Limb (tissue), 2 donors: Measurements from ENCODE around the gene KDM3A.

ENCODE experiments used
- DNase-seq, 2 donors: peaks; one replicate each; pipeline ENCODE4 v3.0.0-alpha.2; 2016; ENCODE audit errors: extremely low spot score in 2 of 2

KDM3A gene

DNA sequence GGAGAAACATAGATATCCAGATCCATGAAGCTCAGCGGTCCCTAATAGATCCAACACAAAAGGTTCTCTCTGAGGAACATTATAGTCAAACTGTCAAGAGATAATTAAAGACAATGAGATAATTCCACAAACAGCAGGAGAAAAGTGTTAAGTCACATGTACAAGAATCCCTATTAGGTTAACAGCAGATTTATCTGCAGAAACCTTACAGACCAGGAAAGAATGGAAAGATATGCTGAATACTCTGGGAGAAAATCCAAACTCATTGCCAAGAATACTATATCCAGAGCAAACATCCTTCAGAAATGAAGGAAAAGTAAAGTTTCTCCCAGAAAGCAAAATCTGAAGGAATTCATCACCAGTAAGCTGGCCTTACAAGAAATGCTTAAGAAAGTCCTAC lies 10.8 kb upstream of the KDM3A start:
- DNase-seq, result no peak

DNA sequence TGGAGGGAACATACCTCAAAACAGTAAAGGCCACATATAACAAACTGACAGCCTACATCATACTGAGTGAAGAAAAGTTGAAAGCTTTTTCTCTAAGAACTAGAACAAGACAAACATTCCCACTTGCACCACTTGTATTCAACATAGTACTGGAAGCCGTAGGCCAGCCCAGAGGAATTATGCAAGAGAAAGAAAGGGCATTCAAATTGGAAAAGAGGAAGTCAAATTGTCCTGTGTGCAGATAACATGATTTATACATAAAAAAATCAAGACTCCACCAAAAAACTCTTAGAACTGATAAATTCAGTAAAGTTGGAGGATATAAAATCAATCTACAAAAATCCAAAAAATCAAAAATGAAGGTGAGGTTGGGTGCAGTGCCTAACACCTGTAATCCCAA lies 8.0 kb upstream of the KDM3A start:
- DNase-seq, result no peak

DNA sequence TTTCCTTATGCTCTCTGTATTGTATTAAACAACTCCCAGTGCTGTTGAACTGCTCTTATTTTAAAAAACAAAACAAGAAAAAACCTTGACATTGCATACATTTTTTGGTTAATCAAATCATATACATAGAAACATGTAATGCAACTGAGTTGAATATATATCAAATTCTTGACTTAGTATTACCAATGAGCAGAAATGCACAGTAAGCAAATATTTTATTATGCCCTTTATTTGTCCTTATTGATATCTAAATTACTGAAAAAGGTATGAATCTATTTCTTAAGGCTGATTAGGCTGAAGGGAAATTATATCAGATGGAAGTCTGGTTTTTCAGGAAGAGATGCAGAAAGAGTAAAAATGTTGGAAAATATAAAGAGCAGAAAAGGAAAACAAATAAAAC lies 6.9 kb upstream of the KDM3A start:
- no peak for DNase-seq

DNA sequence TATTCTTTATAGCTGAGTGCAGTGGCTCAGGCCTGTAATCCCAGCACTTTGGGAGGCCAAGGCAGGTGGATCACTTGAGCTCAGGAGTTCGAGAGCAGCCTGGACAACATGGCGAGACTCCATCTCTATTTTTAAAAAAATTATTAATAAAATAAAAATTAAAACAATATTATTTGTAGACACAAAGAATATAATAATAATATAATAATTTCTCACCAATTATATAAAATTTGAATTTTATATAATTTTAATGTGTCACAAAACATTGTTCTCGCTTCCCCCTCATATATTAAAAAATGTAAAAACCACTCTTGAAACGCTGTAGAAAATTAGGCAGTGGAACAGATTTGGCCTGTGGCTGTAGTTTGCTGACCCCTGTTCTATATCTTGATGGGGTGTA lies 5.6 kb upstream of the KDM3A start:
- no peak for DNase-seq

DNA sequence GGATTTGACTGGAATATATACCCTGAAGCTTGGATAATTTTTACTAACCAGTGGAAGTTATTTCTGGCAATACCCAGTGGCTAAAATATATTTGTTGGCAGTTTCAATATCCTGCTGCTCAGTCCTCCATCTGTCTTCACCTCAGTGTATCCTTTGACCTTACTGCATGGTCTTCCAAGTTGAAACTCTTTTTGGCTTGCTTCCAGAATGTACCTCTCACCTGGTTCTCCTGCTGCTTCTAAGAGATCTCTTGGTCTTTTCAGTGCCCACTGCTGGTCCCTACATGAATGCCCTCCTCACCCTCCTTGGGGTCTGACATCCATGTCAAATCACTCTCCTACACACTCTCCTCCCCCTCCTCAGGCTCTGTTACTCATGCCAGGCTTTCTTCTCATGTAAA lies 4.8 kb upstream of the KDM3A start:
- DNase-seq, result no peak

DNA sequence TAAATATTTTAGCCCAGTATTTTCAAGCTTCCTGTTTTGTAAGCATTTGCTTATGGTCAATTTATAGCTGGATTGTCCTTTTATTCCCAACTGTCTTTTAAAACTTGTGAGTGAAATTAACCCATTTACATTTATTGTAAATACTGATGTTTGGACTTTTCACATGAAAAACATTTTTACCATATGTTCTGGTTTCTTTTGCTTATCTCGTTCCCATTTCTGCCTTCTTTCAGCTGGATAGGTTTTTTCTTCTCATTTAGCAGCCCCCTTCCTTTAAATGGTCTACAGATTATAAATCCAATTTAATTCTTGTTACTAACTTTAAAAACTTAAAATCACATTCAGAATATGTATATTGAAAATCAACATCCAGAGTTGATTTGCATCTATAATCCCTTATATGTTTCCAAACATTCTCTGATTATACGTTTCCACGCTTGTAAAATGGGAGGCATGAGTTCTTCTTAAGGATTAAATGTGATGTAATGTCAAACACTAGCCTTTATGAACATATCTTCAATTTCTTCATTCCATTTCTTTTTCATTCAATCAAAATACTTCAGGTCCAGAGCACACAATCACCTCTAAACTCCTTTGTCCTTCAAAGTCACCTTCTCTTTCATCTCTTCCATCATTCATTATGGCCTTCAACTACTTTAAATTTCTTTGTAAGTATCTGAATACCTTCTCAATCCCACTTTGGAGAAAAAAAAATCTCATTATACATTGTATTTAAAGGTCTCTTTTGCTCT lies 1.1 kb upstream of the KDM3A start:
- no peak for DNase-seq

DNA sequence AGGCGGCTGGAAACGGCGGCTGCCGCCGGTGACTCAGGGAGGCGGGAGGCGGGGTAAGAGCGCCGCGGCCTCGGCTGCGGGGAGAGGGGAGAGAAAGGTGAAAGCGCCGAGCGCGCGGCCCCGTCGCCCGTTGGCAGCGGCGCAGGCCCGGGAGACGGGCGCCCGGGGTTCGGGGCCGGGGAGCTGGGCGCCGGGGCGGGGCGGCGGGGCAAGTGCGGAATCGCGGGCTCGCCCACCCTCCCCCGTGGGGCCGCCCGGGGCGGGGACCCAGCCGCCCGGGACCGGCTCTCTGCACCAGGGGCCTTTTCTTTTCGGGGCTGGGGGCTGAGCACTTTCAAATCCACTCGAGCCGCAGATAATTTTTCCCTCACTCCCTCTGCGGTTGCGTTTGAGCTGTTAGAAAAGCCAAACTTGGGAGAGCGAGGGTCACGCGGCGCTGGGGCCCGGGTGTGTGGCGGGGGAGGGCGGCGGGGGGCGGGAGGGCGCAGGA lies 266 bp downstream of the KDM3A start:
- no peak for DNase-seq

DNA sequence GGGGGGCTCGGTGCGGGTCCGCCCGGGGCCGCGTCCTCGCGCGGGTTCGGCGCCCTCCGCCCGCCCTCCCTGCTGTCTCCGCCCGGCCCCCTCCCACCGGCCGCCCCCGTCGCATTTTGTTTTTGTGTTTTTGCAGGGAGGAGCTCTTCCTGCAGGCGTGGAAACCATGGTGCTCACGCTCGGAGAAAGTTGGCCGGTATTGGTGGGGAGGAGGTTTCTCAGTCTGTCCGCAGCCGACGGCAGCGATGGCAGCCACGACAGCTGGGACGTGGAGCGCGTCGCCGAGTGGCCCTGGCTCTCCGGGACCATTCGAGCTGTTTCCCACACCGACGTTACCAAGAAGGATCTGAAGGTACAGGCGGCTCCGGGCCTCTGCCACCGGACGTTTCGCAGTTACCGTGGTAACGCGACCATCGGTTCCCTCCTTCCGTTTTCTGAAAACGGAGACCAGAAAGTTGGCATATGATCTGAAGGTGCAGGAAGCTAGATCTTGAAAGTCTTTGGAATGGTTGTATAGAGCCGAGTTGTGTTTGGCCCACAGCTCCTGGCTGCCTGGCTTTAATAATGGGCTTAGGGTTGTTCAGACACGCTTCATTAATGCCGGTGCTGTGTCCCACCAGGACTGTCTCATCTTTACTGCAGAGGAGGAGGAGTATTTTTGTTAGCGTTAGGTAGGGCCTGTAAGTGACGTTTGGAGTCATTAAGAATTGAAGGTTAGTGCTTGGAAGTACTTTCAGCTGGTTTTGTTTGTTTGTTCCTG lies 891 bp downstream of the KDM3A start:
- peak; percentile 58 to 83 for DNase-seq

DNA sequence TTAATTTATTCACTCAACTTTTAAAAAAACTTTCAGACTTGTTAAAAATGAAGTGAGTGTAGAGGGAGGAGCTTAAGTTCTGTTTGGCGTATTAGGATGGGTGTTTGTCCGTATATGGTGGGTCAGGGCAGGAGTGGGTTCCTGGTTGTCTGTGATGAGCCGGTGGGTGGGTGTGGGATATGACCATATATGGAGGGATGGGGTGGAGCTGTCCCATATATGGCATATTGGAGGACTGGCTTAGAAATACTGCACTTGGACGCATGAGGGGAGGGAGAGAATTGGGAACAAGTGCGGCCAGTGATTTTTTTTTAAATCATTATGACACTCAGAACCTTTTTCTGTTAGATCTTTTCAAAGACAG lies 1.5 kb downstream of the KDM3A start:
- peak; percentile 79 to 82 for DNase-seq

DNA sequence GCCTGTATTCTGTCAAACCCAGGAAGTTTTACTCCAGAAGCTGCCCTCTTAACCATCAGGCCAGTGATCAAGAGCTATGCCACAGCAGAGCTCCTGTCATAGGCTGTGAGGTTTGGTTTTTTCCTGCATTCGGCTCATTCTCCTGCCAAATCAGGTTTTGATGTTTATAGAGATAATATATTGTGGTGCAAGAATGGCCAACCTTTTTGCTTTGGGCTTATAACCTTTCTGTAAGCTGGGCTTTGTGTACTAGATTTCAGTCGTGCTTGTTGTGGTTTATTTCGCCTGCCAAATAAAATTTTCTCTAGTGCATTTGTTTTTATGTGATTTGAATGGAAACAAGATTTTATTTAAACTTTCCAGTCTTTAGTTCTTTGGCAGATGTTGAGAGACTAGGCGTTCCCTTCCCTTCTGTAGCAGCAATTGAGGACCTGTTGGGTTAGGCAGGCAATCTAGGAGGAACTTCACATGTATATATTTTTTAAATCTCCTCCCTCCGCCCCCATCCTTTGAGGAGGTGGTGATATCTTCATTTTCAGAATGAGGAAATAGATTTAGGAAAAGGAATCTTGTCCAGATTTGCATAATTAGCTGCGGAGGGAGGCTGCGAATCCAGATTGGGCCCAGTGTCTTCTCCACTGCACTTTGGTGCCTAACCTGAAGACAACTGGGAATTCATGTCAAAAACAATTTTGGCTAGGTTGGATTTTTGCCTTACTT lies 2.6 kb downstream of the KDM3A start:
- DNase-seq, result peak in 1 of 2 donors; percentile 47

DNA sequence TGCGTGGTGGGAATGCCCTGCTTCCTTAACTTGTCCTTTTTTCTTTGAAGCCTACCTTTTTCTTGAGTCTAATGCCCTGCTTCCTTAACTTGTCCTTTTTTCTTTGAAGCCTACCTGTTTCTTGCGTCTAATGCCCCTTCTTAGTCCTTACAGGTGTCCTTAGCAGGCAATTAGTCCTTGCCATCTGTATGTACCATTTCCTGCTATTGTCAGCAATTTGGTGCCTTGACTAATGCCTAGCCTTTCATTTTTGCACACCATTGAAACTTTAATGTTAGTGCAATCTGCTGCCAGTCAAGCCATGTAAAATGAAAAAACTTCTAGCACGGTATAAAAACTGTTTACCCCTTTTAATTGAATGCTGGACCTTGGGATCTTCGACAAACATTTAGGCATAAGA lies 4.3 kb downstream of the KDM3A start:
- no peak for DNase-seq

DNA sequence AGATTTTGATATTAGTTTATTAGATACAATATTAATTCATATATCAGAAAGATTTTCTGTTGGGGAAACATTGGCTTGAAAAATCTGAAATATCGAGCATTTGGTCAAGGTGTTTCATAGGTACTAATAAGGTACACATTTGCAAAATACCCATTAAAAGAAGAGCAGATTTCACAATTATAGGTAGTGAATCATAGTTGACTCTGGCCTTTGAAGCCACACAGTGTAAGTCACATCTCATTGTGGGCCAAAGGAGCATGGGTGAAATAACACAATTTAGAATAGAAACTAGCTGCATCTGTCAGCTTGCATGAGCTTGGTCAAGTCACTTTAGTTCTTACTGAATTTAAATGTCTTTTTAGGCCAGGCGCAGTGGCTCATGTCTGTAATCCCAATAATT lies 4.9 kb downstream of the KDM3A start:
- no peak for DNase-seq

DNA sequence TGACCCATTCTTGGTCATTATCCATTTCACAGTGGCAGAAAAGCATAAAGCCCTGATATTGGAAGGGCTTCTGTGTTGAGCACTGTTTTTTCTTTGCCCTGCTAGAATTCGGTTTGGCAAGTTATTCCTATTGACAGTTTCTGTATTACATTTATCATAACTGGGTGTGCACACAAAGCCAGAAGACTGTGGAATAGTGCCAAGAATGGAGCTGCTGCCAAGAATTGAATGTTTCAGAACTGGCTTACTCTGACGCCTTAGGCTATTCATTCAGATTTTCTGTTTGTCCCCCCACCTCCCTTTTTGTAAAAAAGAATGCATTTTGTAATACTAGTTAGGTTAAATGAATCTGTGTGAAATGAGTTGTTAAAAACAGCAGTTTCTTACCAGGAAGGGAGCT lies 12.7 kb downstream of the KDM3A start:
- peak; percentile 54 to 67 for DNase-seq

DNA sequence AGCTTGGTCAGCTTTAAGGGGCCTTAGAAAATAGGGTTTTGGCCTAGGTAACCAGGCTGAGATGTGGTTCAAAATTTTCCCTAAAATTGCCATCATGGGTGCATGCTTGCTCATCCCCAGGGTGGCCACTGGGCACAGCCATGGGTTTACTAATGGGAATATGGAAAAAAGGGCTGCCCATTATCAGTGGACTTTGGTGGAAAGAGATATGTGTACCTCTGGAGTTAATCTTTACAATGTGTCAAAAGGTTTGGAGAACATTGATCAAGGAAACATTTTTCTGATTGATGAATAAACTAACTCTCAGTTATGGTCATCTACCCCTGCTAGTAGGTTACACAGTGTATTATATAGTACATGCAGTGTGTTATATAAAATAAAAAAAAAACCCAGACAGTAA lies 13.1 kb downstream of the KDM3A start:
- no peak for DNase-seq

DNA sequence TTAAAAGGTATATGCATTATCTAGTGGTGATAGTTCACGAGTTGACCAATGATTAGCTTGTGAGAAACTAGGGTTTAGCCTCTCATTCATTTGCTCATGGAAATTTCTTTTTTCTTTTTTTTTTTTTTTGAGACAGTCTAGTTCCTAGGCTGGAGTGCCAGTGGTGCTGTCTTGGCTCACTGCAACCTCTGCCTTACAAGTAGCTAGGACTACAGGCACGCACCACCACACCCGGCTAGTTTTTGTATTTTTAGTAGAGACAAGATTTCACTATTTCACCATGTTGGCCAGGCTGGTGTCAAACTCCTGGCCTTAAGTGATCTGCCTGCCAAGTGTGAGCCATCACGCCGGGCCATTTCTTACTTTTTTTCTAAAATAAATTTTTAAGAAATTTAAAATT lies 14.0 kb downstream of the KDM3A start:
- DNase-seq, result no peak

DNA sequence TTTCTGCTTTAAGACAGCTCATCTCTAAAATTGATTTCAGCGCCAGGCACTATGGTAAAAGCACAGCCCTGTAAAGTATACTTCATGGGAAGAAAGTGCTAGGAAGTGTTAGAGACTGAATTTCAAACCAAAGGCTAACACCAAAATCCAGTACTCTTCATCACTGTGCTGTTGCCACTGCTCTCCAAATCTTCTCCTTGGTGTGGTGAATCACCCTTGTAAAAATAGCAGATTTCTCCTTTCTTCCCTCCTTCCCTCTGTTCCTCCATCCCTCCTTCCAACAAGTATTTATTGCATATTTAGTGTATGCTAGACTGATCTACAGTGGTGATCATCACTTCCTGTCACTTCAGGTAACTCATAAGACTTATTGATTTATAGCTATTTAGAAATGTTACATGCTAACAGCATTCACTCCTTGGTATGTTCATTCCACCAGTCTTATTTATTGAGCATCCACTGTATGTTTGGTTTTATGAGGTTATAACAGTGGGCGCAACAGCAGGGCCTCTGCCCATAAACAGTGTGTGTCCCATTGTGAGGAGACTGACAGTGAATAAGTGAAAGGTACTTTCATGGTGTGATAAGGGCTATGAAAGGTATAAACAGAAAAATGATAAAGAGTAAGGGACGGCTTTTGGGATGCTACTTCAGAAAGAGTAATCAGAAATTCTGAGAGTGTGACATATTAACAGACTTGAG lies 20.0 kb downstream of the KDM3A start:
- no peak for DNase-seq

DNA sequence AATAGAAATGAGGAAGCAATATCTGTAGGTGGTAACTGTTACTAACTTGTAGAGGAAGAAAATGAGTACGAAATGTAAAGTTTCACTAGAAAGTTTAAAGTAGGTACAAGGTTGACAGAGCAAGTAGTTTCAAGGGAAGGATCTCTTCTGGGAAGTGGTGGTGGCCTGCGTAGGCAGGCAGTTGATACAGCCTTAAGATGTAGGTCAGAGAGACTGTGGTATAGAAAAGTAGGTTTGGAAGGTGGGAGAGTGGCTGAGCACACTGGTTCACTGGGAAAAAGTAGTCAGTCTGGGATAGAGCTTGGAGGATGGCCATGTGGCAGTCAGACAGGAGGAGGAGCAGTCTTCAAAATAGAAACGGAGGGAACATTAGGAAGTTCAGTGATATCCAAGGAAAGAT lies 23.5 kb downstream of the KDM3A start:
- no peak for DNase-seq

DNA sequence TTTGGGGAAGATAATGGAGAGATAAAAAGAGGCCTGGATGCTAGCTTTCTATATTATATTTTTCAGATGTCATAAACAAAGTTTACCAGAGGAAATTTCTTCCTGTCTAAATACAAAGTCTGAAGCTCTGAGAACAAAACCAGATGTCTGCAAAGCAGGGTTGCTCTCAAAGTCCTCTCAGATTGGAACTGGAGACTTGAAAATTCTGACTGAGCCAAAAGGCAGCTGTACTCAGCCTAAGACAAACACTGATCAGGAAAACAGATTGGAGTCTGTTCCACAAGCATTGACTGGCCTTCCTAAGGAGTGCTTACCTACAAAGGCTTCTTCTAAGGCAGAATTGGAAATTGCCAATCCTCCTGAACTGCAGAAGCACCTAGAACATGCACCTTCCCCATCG lies 25.1 kb downstream of the KDM3A start:
- peak in 1 of 2 donors; percentile 29 for DNase-seq

DNA sequence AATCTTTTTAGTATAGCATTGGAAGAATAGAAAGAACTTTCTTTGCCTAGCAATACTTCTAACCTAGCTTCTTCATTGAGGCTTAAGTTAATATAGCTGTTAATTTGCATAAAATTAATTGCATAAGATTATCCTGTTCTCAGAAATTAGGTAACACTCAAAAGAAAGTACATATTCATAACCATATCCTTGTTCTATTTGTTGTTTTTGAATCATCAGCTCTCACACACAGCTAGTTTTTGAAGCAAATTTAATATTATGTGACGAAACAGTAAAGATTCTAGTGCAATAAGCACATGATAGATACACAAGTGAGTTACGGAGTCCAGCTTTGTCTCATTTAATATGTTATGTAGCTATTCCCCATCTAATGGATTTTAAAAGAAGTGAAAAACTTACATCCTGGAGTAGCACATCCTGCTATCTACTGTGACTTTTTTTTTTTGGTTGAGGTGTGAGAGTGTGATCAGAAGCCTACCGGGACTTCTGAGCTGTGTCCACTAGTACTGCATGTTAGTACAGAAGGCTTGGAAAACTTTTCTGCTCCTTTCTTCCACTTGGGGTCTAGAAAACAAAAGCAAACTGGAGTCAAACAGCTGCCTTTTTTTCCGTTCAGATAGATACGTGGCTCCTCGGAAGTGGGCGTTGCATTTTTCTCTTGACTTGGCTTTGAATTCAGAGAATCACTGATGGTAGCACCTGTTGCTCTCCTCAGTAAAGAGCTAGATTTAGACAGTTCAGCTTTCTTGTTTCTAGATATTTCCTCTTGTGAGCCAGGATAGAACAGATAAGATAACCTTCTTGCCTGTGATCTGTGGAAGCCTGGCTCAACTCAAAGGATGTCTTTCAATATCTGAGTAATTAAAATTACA lies 27.2 kb downstream of the KDM3A start:
- peak in 1 of 2 donors; percentile 3 for DNase-seq

DNA sequence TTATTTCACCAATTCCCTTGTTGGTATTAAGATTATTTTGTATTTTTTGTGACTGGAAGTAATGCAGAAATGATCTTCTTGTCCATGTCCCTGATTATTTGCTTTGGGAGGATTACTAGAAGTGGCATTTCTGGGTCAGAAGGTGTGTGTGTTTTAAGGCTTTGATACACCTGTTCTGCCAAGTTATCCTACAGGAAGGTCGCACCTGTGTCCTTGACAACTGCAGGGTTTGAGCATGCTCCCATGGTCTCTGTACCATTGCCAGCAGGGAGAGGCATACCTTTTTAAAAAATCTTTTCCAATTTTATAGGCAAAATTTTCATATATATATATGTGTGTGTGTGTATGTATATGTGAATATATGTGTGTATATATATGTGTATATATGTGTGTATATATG lies 29.7 kb downstream of the KDM3A start:
- DNase-seq, result no peak

DNA sequence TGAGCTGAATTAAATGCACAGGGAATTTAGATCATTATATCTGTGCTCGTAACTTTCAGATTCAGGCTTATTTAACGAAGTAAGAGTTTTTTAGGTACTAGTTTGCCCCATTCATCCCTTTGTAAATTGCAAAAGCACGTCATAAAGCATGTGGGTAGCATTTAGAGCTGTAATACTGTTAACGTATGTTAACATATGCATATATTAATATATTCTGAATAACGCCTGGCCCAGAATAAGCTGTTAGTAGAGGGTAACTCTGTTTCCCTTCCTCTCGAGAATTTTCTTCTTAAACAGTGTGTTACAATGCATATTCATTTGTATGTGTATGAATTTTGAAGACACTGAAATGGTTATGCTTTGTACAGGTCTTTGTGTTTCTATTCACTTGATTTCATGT lies 30.5 kb downstream of the KDM3A start:
- no peak for DNase-seq
